Stimulated activated CD4-positive, alpha-beta T cell treated with anti-CD3 and anti-CD28 coated beads, TNF-alpha, amount 100 ng/mL, for 48 hours (primary cell): ENCODE measurements around the gene CCDC90B.
"Not testable (repeated sequence)": the region's sequence is repeated elsewhere in the genome, so short reads cannot be mapped to it uniquely, and the experiment has no call there.

Source experiments
- DNase-seq, 3 donors: peaks; one replicate each; pipeline ENCODE4 v3.0.0-alpha.2; 2020; ENCODE audit warnings: low read depth in 3 of 3

CCDC90B gene, protein sequence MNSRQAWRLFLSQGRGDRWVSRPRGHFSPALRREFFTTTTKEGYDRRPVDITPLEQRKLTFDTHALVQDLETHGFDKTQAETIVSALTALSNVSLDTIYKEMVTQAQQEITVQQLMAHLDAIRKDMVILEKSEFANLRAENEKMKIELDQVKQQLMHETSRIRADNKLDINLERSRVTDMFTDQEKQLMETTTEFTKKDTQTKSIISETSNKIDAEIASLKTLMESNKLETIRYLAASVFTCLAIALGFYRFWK

DNA sequence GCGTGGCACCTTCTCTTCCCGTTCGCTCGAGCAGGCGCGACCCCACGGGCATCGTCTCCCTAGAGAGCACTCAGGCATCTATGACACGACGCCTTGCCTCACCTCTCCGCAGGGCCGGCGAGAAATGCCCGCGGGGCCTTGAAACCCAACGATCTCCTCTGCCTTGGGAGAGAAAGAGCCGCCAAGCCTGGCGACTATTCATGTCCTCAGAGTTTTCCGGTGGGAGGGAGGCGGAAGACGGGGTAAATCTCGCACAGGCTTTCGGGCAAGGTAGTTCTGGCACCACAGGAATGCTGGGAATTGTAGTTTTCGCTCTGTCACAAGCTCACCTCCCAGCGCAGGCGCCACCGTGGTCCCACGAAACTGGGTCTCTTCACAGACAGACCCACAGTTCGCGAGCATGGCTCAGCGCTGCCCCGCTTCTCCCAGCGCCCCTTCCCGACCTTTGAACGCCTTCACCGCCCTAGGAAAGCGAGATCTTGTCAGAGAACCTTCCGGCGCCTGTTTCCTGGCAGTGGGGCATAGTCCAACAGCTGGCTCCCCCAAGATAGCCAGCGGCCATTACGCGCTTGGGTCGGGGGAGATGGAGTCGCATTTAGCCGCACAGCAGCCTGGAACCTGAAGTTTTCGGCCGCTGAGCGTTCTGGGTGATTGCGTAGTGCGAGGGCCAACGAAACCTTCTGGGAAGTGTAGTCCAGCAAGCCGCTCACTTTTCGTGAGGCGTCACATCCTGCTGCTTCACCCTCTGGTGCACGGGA is at the start of gene CCDC90B:
CCDC90B (minus strand) TSS at position 597 of the 758 bp plus-strand sequence; CDS start at position 202, 395 bp downstream.
- DNase-seq, result peak; percentile 85 to 89 (median 85)

DNA sequence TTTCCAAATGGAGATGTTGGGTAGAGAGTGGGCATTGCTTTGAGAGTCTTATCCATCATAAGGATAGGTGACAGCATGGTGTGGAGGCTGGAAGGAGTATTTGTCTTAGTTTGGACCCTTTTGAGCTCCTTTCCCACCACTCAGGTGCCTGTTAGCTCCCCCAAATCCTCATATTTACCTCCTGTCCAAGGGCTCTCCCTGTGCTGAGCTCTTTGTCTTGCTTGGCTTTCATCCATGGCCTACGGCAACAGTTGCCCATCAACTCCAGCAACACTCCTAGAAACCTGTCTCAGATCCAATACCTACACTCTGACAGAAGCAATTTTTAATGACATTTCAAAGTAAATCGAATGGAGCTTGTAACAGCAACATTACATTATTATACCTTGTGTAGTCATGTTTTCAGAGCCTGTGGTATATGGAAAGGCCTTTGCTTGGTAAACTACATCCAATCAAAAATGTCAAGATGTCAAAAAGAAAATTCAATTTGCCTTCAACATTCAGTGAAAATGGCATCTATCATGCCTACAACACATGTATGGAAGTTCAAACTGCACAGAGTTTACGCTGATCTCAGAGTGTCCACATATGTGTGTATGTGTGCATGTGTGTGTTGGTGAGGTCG is 49.4 kb upstream of the CCDC90B start:
- DNase-seq, result no peak

DNA sequence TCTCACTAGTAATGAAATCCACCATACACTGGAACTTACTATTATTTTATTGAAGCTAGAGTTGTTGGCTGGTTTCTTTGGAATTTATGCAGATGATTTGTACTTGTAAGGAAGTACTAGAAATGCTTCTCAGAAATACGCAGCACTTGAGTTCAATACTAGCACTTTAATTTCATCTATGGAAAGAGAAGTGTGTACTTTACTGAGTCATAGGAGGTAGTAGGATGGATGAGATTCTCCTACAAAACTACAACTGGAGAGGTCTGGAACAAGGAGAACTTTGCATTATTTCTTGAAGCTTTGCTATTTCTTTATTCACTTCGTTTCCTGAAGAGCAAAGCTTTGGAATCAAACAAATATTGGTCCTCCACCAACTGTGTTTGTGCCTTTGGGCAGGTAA is 44.1 kb upstream of the CCDC90B start:
- DNase-seq, result no peak

DNA sequence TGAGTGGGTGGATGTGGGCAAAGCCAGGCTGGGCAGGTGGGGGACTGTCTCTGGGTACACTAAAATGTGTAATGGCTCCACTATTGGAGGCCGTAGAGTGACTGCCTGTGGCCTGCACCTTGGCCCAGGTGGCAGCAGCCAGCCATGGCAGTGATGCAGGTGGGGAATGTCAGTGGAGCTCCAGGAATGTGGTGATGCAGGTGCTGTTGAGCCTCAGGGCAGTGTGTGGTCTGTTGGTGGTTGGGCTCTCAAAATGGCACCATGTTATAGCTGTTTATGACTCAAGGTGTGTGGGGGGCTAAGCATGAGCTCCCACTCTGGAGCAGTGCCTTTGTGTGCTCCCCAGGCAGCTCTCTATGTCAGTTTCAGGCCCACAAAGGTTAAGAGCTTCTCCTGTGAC is 40.2 kb upstream of the CCDC90B start:
- no peak for DNase-seq

DNA sequence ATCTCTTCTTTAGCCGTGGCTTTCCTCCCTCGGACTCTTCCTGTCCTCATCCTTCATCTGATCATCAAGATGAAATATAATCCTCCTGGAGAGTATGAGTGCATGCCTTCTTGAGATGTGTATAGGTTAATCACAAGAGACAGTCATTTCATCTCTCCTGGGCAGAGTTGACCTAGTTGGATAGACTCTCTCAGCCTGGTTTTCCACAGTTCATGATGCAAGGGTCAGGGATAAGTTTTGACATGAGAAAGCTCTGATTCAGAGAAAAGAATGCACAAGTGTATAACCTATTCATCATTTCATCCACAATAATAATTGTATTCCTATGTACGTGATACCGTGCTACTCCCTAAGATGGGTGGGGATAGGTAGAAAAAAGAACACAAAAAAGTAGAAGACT is 33.2 kb upstream of the CCDC90B start:
- no peak for DNase-seq

DNA sequence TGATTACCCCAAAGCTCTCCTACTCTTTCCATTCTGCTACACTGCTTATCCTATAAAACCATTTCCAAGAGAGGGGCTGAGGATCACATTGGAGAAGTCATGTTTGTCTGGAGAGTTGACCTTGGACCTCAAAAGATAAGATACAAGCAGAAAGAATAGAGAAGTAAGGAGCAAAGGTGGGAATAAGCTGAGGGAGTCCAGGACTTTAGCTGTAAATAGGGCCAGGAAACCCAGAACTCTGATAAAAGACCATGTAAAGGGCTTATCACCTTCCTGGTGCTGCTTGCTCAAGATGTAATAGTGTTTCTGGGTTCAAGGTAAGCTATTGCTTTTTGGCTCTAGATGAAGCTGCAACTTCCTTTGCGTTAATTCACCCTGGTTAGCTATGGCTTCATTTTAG is 32.8 kb upstream of the CCDC90B start:
- no peak for DNase-seq

DNA sequence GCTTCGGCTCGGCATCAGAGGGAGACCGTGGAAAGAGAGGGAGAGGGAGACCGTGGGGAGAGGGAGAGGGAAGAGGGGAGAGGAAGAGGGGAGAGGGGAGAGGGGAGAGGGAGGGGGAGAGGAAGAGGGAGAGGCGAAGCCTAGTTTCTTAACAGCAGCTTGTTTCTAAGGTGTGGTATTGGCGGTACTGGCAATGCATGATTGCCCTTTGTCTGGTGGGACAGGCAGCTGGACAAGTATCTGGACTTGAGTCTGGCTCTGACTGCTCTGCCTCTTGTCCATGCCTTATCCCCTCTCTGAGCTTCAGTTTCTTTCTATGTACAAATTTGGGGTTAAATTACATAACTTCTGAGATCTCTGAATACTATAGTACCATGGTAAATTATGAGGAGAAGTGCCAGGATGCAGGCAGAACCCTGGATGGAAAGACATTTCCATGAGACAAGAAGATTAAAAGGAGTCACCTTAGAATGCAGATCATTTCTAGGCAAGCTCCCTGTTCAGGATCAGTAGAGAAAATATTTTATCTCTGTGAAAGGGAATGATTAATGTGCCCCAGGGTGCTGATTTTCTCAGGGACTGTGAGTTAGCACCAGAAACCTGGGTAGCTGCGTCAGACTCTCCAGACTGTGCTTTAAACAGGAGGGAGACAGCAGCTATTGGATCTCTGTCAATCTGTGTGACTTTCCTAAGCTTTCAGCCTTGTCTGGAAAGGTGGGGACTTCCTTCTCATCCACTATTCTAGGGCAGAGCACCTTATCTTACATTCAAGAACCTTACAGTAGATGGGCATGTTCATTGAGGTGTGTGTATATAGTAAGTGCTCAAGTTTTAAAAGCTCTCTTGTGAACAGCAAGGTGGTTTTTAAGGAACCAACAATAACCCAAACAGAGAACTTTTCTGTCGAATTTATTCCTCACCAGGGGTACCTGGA is 31.9 kb upstream of the CCDC90B start:
- DNase-seq, result no peak

DNA sequence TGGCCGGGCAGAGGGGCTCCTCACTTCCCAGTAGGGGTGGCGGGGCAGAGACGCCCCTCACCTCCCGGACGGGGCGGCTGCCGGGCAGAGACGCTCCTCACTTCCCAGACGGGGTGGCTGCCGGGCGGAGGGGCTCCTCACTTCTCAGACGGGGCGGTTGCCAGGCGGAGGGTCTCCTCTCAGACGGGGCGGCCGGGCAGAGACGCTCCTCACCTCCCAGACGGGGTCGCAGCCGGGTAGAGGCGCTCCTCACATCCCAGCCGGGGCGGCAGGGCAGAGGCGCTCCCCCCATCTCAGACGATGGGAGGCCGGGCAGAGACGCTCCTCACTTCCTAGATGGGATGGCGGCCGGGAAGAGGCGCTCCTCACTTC is 30.7 kb upstream of the CCDC90B start:
- DNase-seq, result not testable (repeated sequence)

DNA sequence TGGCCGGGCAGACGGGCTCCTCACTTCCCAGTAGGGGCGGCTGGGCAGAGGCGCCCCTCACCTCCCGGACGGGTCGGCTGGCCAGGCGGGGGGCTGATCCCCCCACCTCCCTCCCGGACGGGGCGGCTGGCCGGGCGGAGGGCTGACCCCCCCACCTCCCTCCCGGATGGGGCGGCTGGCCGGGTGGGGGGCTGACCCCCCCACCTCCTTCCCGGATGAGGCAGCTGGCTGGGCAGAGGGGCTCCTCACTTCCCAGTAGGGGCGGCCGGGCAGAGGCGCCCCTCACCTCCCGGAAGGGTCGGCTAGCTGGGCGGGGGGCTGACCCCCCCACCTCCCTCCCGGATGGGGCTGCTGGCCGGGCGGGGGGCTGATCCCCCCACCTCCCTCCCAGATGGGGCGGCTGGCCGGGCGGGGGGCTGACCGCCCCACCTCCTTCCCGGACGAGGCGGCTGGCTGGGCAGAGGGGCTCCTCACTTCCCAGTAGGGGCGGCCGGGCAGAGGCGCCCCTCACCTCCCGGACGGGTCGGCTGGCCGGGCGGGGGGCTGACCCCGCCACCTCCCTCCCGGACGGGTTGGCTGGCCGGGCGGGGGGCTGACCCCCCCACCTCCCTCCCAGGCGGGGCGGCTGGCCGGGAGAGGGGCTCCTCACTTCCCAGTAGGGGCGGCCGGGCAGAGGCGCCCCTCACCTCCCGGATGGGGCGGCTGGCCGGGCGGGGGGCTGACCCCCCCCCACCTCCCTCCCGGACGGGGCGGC is 30.2 kb upstream of the CCDC90B start:
- DNase-seq, result not testable (repeated sequence)

DNA sequence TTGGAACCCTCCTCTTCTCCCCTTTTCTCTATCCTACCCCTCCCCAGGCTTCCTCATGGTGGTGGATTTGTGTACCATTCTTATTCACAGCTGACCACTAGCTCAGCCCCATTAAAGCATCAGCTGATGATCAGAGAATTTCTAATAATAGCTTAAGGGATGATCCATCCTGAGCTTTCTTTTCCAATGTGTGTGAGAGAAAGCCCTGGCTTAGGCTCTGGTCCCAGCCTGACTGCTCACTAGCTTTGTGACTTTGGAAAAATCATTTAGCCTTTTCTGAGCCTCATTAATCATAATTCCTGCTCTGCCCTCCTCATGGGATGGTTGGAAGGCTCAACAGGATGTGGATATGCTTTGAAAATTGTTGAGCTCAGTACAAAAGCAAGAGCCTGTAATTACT is 26.3 kb upstream of the CCDC90B start:
- DNase-seq, result no peak

DNA sequence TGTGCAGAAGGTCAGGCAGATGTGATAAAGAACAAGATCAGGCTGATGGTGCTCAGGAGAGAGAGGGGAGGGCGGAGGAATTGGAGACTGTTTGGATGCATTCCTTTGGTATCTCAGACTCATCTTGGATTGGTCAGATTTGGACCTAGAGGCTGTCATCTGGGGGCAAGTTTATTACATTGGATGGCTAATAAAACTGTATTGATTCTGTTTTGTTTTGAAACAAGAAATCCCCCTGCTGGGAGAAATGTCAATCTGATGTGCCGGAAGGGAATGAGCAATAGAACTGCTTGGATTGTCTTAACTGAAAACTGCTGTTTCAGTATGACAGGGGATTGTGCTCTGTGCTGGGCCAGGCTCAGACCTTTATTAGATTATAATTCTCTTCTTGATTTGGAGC is 25.5 kb upstream of the CCDC90B start:
- DNase-seq, result no peak

DNA sequence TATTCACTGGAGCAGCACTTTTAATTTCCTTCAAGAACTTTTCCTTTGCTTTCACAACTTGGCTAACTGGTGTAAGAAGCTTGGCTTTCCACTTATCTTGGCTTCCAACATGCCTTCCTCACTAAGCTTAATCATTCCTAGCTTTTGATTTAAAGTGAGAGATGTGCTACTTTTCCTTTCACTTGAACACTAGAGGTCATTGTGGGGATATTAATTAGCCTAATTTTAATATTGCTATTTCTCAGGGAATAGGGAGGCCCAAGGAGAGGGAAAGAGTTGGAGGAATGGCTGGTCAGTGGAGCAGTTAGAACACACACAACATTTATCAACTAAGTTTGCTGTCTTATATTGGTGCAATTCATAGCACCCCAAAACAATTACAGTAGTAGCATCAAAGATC is 24.6 kb upstream of the CCDC90B start:
- DNase-seq, result no peak

DNA sequence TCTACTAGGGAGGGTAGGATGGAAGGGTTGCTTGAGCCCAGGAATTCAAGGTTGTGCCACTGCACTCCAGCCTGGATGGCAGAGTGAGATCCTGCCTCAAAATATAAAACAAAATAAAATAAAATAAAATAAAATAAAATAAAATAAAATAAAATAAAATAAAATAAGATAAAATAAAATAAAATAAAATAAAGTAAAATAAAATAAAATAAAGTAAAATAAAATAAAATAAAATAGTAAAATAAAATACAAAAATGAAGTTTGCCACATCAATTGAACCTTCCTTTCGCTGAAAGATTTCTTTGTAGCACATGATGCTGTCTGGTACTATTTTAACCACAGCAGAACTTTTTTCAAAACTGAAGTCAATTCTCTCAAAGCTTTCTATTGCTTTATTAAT is 22.4 kb upstream of the CCDC90B start:
- not testable (repeated sequence) for DNase-seq

DNA sequence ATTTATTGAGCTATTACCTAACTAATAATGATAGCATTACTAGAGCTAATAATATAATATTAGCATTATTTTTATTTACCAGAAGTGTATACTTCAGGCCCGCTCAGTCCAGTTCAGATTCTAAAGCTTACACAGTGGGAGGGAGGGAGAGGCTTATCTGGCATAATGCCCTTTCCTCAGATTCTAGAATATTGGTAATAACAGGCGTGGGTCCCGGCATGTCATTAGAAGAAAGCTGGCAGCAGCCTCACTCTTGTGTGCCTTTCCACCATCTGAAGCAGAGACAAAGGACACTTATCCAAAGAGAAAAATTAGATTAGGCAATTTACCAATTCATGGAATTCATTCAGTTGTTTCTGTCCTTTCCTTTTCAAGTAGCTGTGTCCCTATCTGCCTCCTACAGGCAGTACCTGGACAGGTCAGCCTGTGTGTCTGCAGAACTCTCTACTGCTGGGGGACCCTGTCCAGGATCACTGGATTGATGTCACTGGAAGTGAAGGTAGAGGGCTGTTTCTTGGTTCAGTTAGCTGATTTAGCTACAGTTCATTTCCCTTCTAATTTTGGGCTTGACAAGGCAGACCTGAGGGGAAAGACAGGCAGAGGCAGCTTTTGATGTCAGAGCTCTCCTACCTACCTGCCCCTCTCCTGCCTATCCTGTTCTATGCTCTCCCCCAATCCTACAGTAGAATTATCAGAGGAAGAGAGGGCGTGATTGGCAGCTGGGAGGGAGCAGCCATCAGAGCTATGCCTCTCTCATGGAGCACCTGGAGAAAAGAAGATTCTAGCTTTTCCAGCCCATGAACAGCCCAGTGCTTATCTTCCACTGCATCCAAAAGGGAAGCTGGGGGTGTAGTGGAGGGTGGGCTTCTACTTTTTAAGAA is 20.3 kb upstream of the CCDC90B start:
- DNase-seq, result no peak

DNA sequence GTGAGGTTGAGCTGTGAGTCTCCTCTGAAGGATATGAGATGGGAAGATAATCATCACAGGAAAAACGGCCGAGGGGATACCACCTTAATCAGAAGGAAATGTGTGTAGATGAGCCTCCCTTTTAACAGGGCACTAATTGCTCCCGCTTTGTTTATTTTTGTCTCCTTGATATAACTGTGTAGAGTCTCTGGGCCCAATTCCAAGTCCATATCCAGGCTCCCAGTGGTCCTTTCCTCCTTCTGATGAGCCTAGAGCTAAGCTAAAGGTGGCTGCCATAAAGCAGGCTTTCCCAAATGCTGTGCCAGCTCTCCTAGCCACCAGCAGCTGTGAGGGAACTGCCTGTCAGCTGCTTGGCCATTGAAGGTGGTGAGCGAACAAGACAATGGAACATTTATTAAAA is 17.1 kb upstream of the CCDC90B start:
- DNase-seq, result no peak

DNA sequence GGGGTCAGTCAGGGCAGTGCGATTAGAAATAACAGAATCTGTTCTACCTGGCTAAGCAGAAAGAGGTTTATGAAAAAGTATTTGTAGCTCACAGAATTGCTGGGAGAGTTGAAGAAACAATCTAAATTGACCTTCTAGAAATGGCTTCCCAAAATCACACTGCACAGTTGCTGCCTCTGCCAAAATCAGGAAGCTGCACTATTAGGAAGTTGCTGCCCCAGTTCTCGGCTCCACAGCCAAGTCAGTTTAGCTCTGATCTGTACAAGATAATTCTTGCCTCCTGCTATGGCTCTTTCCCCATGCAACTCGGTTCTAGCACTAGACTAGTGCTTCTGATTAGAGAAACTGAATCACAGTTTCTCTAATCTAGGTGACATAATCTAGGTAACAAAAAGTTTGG is 16.0 kb upstream of the CCDC90B start:
- DNase-seq, result no peak

DNA sequence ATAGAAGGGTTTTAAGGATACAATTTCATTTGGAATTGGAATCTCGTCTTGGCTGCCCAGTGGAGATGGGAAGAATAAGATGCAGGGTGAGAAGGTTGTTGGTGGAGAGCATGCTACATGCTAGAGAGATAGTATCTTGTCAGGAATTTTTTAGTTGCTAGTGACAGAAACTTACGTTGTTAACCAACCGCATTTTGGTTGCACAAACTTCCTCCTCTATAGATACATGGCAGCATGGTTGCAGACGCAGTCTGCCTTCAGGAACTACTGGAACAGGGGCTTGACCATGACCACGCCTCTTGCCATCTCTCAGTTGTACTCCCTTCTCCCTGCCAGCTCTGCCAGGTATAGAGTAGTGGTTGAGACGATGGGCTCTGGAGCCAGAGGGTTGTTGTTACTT is 13.5 kb upstream of the CCDC90B start:
- no peak for DNase-seq

DNA sequence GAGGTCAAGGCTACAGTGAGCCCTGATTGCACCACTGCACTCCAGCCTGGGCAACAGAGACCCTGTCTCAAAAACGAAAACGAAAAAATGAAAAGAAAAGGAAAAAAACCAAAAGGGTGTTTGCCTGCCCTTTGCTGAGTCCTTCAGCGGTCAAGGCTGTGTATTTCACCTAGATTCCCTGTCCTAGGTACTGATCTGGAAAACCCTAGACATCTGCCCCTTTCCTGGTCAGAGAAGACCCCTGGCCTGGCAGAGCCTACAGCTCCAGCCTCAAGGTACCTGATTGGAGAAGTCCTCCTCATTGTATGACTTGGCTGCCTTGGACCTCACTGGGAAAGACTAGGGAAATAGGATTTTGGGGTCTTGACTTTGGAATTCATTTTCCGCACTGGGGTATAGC is 8.0 kb upstream of the CCDC90B start:
- no peak for DNase-seq

DNA sequence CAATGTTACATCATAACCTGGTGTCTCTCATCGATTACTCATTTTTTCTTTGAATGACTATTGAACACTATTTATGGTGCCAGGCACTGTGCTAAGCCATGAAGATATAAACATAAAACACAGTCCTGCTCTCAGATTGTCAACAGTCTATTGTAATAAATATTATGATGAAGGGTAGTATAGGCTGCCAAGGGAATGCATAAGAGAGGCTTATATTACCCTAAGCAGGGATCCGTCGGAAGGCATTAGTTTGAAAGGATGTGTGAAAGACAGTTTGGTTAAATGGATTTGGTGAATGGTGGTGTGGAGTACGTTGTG is 7.2 kb upstream of the CCDC90B start:
- no peak for DNase-seq

DNA sequence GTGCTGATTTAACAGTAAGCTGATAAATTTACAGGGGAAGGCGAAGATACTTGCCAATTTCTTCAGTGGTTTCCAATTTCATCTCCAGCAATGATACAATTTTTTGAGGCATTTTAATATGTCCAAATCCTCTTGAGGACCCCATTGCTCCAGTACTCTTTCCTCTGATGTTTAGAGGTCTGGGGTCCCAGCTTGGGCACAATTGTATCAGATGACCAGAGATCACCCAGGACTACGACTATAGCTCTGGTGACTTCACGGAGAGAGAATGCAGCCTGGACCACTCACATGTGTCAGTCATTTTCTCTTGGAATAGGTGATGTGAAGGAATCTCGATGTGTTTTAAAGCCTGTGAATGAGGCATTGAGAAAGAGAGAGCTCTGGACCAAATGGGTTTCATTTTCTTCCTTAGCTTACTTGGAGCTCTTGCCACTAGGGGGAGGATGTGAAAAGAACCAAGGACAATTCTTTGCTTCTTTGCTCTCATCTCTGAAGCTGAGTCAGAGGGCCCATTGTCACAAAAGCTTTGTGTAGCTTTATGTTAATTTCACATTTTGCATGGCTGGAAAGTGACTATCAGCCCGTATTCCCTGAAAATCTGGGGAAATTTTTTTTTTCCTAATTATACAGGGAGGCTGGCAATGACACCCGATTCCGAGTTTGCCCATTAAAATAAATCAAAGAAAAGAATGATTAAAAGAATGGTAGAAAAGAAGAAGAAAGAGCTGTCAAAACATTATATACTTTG is 6.7 kb upstream of the CCDC90B start:
- DNase-seq, result peak in 2 of 3 donors; percentile 8 to 43
